ENCODE data around the gene BRS3.
"Not testable (repeated sequence)": the region's sequence is repeated elsewhere in the genome, so short reads cannot be mapped to it uniquely, and the experiment has no call there.

Gene BRS3

DNA sequence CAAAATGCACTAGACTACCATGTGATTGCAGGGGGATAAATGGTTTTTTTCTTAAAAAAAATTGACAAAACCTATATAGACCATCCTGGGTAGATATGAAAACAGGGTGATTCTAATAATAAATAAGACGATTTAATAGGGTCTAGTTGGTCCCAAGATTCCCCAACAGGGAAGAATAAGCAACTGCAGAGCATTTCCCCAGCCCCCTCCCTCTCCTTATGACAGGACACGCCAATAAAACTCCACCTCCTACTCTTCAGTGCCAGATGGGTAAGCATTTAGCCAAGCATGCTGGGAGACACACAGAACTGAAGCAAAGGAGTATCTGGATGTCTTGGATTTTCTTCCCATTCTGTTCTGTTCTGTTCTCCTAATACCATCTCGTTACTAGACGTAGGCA, at the start of gene BRS3:
BRS3 (plus strand) TSS at position 301 of the 400 bp plus-strand sequence. CDS start 168 bp downstream, outside the sequence.
- DNase-seq = no peak

DNA sequence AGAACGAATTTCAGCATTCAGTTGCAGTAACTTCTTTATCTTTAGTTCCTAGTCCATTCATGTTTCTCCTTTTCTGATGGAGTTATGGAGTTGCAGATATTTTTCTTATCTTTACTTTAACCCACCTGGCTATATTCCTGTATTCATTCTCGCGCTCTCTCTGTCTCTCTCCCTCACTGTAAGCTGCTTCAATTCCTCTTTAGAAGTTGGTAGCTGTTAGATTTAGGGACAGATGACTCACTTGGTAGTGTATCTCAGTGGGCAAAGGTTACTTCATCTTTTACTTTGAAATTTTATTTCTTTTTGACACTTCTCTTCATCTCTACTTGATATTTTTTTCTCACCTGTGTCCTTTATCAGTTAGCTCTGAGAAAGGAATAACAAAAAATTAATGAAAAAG, 49.6 kb upstream of the BRS3 start:
- DNase-seq = no peak

DNA sequence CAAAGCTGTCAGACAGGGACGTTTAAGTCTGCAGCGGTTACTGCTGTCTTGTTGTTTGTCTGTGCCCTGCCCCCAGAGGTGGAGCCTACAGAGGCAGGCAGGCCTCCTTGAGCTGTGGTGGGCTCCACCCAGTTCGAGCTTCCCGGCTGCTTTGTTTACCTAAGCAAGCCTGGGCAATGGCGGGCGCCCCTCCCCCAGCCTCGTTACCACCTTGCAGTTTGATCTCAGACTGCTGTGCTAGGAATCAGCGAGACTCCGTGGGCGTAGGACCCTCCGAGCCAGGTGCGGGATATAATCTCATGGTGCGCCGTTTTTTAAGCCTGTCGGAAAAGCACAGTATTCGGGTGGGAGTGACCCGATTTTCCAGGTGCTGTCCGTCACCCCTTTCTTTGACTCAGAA, 42.1 kb upstream of the BRS3 start:
- not testable (repeated sequence) for DNase-seq

DNA sequence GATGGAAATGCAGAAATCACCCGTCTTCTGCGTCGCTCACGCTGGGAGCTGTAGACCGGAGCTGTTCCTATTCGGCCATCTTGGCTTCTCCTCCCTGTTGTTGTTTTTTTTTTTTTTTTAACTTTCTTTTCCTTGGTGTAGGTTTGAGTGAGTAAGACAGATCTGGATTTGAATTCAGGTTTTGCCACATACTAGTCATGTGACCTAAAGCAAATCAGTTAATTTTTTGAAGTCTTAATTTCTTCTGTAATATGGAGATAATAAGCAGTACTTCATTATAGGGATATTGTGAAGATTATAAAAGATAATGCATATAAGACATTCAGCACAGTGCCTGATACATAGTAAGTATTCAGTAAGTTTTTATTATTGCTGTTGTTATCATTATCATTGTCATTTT, 41.5 kb upstream of the BRS3 start:
- no peak for DNase-seq

DNA sequence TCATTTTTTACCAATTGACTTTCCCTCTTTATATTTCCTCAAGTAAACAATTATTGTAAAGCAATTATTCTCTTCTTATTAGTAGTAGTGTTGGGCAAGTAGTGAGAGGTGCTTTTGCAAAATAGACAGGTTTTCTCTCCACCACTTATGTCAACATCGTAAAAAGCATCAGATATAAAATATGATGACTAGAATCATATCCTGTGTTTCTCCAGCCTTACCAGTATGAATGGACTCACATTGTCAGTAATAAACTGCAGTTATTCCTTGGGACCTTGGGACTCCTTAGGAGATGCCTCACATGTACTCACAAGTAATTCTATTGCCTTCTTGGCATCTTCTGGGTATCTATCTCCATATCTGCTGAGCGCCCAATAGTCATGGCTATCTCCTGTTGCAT, 40.4 kb upstream of the BRS3 start:
- no peak for DNase-seq

DNA sequence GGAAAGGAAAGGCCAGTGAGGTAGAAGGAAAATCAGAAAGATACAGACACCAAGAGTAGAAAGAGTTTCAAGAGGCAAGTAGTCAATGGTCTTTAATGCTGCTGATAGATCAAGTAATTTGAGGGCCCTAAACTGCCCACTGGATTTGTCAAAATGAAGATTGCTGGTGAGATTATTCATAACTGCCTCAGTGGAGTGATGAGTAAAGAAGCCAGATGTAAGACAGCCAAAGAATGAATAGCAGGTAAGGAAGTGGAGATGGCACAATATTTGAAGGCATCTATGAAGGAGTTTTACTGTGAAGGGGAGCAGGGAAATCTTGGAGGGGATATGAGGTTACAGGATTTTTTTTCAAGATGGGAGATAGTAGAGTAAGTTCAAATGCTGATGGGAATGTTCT, 39.8 kb upstream of the BRS3 start:
- no peak for DNase-seq

DNA sequence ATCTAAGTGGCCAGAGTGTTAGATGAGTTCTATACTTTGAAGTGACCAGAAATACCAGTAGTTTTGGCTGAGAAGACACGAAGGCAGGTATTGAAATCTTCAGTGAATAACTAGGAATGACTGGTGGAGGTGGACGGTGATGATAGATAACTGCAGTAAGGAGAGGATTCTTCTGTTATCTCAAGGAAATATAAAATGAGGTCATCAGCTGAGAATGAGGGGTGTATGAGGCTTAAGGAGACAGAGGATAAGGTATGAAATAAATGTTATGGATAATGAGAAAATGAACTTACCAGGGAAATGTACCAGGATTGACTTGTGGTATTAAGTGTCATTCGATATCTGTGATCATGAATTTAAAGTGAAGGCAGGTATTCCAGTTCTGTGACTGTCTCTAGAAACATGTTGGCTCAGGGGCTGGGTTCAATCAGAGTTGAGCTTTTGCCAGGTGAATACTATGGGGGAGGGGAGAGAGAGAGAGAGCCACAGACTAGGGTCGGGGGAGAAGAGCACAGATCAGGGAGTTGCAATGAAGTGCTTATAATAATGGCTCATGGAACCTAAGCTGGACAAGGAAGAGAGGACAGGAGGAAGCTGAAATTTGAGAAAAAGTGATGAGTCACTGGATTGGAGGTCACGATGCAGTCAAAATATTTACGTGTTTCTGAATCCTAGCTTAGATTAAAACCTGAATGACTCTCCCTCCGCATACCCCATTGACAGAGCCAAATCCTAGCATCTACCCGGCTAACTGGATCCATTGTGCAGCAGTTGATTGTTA, 37.5 kb upstream of the BRS3 start:
- DNase-seq = no peak

DNA sequence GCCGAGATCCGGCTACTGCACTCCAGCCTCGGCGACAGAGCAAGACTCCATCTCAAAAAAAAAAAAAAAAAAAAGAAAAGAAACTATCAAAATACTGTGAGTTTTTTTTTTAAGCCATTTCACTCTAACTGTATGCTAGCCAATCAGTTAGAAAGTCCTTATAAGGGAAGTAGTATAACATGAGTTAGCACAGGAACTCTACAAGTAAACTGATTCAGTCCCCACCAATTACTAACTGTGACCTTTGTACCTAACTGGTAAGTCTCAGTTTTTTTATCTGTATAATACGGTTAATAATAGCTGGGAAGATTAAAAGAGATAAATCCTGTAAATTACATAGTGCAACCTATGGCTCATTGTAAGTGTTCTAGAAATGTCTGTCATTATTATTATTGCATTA, 35.1 kb upstream of the BRS3 start:
- DNase-seq = no peak

DNA sequence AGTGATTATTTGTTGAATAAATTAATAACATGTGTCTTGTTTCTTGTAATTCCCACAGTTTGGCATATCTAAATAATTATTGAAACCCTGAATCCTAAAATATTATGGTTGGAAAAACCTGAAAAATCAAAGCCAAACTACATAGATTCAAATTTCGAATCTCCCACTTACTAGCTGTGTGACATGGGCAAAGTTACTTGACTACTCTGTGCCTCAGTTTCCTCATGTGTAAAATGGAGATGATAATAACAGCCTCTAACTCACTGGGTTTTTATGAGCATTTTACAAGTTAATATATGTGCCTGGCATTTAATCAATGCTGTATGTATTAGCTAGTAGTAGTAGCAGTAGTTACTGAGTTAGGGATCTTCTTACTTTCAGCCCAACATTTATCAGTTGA, 34.6 kb upstream of the BRS3 start:
- DNase-seq = no peak

DNA sequence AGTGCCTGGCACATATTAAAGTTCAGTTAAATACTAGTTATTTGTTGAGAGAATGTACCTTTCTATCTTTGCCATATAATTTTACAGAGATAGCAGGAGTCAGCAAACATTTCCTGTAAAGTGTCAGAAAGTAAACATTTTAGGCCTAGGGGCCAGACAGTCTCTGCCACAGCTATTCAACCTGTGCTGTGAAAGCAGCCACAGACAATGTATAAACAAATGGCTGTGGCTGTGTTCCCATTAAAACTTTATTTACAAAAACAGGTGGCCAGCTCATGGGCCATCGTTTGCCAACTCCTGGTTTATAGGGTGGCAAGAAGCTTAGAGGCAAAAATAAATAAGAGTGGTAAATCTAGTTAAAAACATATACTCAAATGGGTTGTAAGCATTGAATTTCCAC, 34.0 kb upstream of the BRS3 start:
- no peak for DNase-seq

DNA sequence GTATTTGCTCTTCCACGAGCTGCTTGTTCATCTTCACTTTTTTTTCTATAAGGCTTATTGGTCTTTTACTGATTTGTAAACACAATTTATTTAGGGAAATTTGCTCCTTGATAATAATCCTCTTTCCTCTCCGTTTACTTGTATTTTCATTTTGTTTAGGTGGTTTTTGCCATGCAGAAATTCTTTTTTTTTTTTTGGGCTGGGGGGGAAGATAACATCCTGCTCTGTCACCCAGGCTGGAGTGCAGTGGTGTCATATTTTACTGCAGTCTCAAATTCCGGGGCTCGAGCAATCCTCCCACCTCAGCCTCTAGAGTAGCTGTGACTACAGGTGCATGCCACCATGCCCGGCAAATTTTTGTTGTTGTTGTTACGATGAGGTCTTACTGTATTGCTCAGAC, 31.6 kb upstream of the BRS3 start:
- DNase-seq = no peak

DNA sequence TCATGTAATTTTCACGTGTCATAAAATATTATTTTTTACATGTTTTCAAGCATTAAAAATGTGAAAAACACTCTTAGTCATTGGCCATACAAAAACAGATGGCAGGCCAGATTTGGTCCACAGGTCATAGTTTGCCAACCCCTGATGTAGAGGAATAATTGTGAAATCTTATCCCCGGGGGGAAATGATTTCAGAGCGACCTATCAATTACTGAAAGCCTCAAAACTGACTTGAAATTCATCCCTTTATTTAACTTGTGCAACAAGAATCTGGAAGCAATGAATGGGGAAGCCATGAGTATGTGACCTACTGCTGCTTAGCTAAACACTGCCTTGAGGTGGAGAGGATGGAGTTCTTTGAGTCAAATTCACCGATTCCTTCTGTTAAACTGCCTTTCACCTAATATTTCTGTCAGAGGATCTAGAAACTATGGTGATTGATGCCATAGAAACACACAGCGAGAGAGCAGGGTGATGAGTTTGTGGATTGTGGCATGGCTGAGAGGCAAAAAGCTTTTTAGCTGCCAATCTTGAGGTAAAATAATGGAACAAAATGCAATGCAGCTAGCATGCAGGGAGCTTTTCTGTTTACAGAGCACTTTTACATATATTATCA, 30.3 kb upstream of the BRS3 start:
- DNase-seq = no peak

DNA sequence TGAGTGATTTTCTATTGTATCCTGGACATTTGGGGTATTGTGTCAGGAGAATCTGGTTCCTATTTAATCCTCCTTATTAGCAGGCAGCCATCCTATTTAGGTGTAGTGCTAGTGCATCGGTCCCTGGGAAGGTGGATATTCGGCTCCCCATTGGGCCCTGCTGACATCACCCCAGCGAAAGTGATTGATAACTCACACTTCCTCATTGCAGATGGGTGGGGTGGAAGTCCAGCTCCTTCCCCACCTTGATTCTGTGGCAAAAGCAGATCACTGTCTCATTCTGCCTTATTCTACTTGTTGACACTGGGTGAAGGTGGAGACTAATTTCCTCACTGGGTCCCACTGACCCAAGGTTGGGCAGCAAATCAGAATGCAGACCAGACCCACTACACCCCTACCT, 23.2 kb upstream of the BRS3 start:
- no peak for DNase-seq

DNA sequence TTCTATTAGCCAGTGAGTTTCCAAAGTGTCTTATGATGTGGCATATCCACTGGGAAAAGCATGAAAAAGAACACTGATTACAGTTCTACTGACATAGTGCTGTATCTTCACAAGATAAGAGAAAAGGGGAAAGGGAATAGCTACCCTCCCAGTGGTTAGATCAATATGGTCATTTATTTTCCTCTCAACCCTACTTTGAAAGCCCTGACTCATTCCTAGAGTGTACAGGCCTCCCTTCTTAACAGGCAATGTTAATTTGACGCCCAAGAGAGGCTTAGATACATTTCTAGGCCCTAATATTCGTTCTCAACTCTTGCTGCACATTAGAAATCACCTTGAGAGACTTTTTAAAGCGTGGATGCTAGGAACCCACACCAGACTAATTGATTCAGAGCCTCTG, 20.4 kb upstream of the BRS3 start:
- DNase-seq = no peak

DNA sequence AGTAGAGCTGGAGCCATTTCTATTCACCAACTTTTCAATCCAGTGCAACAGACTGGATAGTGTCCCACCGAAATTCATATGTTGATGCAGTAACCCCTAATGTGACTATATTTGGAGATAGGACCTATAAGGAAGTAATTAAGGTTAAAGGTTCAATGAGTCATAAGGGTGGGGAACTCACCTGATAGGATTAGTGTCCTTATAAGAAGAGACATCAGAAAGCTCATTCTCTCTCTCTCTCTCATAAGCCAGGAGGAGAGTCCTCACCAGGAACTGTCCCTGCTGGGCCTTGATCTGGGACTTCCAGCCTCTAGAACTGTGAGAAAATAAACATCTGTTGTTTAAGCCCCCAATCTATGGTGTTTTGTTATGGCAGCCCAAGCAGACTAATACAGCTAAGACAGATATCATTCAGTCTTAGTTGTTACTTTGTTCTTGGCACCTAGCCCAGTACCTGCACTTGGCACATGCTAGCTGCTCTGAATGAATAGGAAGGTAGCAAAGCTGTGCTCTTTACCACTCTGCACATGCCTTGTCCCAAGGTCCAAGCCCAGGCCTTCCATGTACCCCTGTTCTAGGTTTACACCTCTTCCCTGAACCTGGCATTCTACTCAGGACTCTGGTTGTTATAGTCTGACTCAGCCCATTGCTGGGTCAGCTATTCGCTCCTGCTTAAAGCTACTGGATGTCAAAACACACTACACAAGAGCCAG, 19.2 kb upstream of the BRS3 start:
- no peak for DNase-seq

DNA sequence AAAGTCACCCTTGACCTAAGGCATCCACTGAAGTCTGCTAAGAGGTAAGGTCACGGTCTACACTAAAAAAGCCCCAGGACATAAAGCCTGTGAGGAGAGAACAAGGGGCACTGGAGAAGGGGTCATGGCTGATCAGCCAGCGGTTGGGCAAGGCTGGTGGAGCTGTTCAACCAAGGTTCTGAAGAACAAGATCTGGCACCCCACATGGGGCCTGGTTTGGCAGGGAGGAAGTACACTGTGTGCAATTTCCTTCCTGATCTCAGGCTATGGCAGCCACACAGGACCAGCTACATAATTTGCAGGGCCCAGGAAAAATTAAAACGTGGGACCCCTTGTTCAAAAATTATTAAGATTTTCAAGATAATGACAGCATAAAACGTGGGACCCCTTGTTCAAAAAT, 14.1 kb upstream of the BRS3 start:
- DNase-seq = no peak

DNA sequence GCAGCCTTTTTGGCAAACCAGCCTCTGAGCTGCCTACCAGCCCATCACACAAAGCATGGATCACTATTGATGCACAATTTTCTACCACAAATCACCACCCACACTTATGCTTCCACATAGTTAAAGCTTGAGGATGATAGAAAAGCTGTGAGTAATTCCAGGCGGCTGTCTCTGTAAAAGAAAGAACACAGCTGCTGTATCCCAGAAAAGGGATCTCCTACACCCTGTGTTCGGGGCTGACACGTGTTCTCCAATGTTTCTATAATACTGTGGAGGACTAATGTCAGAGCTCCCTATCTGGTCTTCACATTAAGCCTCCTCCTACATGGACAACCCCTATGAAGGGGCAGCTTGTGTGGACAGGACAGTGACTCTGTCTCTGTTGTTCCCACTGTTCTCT, 12.5 kb upstream of the BRS3 start:
- no peak for DNase-seq

DNA sequence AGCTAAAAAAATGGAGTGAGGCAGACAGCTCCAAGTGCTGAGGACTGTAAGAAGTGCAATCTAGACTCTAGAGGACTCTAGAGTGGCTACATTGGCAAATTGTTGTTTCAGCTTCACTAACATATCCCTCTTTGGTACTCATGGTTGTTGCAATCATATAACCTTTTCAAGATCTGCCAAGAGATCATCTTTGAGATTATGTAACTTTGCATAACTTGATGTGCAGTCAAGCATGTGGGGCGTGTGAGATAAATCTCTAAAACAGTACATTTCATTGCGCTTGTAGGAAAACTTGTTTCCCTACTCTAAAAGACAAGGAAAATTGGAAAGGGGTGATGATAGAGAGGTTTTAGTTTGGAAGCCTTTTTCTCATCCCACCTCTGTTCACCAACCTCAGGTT, 11.2 kb upstream of the BRS3 start:
- DNase-seq = no peak

DNA sequence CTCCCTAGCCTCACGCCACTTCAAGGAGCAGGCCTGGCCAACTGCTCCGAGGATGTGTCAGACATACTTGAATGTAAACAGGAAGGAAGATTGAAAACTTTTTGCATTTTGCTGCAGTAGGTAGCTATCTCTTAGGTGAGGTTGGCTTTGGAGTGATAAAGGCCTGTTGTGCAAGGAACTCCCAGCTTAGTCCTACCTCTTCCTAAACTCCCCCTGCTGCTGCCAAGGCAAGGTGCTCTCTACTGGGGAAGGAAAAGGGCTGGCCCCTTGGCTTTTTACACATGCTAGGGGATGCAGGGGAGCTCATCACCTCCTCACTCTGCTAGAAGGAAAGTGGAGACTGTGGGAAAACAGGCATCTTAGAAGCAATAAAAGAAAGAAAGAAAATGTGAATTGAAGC, 10.7 kb upstream of the BRS3 start:
- no peak for DNase-seq

DNA sequence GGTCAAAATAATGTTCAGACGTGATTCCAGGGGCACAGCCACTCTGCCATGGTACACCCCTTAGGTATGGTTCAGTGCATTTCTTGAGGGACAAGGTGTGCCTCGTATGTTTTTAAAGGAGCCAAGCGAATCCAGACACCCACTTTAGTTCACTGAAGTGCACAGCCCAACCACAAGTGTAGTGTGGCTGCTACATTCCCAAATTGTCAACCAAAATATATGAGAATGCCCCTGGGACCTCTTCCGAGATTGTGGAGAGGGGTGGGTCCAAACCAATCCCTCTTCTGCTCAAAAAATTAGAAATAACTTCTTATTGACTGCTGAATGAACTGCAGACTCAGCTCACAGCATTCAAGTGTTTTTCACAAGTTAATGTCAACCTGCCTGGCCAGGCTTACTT, 7.4 kb upstream of the BRS3 start:
- DNase-seq = no peak

DNA sequence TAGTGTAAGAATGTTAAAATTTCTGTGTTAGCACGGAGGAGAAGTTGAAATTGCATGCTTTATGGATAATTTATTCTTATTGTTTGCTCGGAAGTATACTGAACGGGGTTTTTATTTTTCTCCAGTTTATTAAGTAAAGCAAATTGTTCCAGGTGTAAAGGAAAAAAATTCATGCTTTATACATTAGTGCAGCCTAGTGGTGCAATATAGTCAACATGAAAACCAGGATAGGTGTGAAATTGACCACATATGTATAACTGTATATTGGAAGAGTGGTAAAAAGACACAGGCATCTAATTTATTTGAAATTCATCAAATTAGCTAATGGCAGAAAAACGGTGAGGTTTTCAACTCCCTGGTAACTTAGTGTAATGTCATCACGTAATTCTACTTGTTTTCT, 959 bp downstream of the BRS3 start:
- no peak for DNase-seq

DNA sequence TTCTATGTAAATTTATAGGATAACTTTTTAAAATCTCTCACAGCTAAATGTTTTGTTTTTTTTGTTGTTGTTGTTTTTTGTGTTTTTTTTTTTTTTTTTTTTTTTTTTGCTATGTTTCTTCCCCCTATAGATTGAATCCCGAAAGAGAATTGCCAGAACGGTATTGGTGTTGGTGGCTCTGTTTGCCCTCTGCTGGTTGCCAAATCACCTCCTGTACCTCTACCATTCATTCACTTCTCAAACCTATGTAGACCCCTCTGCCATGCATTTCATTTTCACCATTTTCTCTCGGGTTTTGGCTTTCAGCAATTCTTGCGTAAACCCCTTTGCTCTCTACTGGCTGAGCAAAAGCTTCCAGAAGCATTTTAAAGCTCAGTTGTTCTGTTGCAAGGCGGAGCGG, 4.1 kb downstream of the BRS3 start:
- no peak for DNase-seq

DNA sequence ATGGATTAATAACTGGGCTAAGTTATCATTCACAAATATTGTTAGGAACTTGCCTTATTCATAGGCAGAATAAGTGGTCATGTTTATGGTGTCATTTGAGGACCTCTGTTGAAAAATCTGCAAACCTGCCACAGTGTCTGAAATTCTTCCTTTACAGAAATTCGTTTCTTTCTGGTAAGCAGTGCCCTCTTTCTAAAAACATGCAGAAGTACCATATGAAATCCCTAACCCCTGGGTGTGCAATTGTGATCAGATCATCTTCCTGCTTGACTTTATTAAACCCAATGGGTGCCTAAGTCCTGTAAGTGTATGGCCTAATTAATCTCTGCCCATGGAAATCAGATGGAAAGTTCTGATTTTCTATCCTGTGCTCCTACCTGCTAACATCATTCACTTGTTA, 5.3 kb downstream of the BRS3 start:
- no peak for DNase-seq

DNA sequence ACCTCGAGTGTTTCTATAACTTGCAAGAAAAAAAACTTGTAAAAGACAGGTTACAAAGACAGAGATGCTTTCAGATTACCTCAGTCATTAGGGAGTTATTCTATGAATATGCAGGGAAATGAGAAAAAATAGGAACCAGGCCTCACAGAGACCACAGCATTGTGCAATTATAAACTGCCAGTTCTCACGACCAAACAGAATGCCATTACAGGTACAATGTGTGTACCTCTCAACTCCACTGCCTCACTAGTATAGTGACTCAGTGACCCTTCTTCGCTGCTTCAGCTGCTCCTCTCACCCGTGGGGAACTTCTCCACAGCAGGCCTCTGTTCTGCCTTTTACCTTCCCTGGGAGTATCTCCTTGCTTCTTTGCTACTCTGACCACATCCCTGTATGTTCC, 7.3 kb downstream of the BRS3 start:
- DNase-seq = no peak
